Measurements from ENCODE around the gene ZBTB38. TPM values are rescaled to one million over a fixed set of nuclear protein-coding genes. Genes with fewer than 3 reads are reported as not detected.

ZBTB38 gene
- total RNA-seq, 2 donors from 2014 or later: 151 to 169 TPM

DNA sequence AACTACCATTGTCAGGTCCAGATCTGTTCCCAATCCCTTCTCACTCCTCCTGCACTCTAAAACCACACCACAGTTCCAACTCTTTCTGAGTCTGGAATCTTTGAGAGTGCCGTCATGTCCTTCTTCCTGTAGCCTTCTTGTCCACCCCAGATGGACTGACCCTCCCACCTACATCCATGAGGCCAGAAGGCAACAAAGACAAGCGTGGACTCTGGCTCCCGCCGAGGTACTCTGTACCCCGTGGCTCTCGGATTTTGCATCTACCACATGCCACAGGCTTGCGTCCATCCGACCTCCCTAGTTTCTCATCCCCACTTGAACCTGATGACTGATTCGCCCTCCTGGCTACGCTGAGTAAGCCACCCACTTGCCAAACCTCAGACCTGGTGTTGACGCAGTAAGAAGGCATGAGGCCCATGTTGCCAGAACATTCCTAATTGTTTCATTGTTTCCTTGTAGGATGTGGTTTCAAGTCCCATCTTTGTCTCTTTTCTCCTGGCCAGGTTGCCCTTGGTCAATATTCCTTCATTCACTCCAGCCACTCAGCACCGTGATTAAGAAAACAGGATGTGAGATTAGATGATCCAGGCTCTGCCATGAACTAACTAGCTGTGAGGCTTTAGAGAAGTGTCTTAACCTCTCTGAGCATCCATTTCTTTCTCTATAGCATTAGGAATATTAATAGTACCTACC, 1.1 kb upstream of the ZBTB38 start:
- intact Hi-C loops (cut with DNase I): loop anchor here (5.0 kb wide), 1 partner anchor 75 kb away; no protein-coding TSS in a partner anchor
- H3K36me3 ChIP-seq: no peaks in the 10 kb centered on the region
- no peak for DNase-seq (ENCODE audit: low spot score)
- WGBS: 87% methylated on average over 12 of the region's 12 CpGs
- peak overlapping the region; percentile 89 to 92 for H3K27ac ChIP-seq
- H3K27me3 ChIP-seq (replicated peaks; ENCODE audit: insufficient read depth): no peaks in the 10 kb centered on the region
- H3K9me3 ChIP-seq: no peaks in the 10 kb centered on the region
- H3K4me3 ChIP-seq: no peak overlapping the region
- TF ChIP-seq POLR2AphosphoS5 (IDR thresholded peaks at IDR 0.05) (no peak), POLR2A (IDR thresholded peaks at IDR 0.05) (no peak)
- TF ChIP-seq, protein P1, sequence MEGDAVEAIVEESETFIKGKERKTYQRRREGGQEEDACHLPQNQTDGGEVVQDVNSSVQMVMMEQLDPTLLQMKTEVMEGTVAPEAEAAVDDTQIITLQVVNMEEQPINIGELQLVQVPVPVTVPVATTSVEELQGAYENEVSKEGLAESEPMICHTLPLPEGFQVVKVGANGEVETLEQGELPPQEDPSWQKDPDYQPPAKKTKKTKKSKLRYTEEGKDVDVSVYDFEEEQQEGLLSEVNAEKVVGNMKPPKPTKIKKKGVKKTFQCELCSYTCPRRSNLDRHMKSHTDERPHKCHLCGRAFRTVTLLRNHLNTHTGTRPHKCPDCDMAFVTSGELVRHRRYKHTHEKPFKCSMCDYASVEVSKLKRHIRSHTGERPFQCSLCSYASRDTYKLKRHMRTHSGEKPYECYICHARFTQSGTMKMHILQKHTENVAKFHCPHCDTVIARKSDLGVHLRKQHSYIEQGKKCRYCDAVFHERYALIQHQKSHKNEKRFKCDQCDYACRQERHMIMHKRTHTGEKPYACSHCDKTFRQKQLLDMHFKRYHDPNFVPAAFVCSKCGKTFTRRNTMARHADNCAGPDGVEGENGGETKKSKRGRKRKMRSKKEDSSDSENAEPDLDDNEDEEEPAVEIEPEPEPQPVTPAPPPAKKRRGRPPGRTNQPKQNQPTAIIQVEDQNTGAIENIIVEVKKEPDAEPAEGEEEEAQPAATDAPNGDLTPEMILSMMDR (IDR thresholded peaks at IDR 0.05): no peak
- H3K4me1 ChIP-seq (replicated peaks): peaks cover 22% of the 10 kb centered on the region

DNA sequence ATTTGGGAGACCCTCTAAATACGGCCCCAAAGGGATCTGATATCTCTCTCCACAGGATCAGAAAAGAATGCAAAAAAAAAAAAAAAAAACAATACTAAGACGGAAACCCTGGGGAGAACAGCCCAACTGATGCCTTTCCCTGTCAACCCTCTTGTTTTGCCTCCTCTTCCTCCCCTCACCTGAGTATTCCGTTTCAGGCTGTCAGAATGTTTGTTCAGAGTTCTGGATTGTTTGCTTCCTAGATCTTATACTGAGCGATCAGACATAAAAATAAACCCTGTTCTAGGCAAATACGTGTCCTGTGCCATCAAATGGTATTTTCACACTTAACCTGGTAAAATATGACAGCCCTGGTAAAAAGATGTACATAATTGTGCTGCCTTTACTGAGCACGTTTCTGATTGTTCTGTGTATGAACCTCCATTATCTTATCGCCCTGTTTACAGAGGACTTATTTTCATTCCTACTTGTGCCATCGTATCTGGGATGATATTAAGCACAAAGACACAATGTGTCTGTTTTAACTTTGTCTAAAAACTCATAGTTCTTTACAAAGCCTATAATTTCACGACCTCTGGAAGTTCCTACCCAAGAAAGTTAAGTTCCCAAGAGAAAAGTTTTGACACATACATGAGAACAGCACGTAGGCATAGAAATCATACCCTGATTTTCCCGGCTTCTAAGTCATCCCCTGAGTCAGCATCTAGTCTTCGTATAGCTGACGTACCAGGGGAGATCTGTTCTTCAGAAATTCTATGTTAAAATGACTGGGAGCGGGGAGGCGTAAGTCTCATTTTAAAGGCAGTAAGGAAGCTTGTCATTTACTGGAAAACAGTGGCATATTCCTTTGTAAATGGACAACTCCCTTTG, 856 bp downstream of the ZBTB38 start:
- Histone ChIP-seq H3K36me3 (no peaks in the 10 kb centered on the region), H3K4me1 (replicated peaks) (peaks cover 22% of the 10 kb centered on the region), H3K9me3 (no peaks in the 10 kb centered on the region), H3K4me3 (peak overlapping the region in 1 of 2 donors; percentile 16), H3K27ac (peak overlapping the region; percentile 89 to 92), H3K27me3 (replicated peaks; ENCODE audit: insufficient read depth) (no peaks in the 10 kb centered on the region)
- no peak for DNase-seq (ENCODE audit: low spot score)
- TF ChIP-seq, protein P1 (IDR thresholded peaks at IDR 0.05): no peak
- TF ChIP-seq POLR2A (IDR thresholded peaks at IDR 0.05) (no peak), POLR2AphosphoS5 (IDR thresholded peaks at IDR 0.05) (no peak)
- intact Hi-C loops (cut with DNase I): loop anchor here (2.0 to 5.0 kb wide), 2 partner anchors 38 to 73 kb away; no protein-coding TSS in a partner anchor
- WGBS: 57% methylated on average over 15 of the region's 15 CpGs

GRCh38 chr3:141370065-141370533, 1.8 kb downstream of the ZBTB38 start:
- DNase-seq (ENCODE audit: low spot score): peak; percentile 45
- Histone ChIP-seq H3K9me3 (no peaks in the 10 kb centered on the region), H3K27ac (peak overlapping the region; percentile 89 to 92), H3K4me3 (no peak overlapping the region), H3K36me3 (no peaks in the 10 kb centered on the region), H3K27me3 (replicated peaks; ENCODE audit: insufficient read depth) (no peaks in the 10 kb centered on the region), H3K4me1 (replicated peaks) (peaks cover 22% of the 10 kb centered on the region)
- WGBS: 24% methylated on average over 2 of the region's 2 CpGs
- intact Hi-C loops (cut with DNase I): no loop called here
- TF ChIP-seq POLR2A (IDR thresholded peaks at IDR 0.05): no peak
- TF ChIP-seq, protein P1 (IDR thresholded peaks at IDR 0.05): peak in 2 of 4 experiments; percentile 31 to 38
- peak; percentile 76 for TF ChIP-seq POLR2AphosphoS5 (IDR thresholded peaks at IDR 0.05)

DNA sequence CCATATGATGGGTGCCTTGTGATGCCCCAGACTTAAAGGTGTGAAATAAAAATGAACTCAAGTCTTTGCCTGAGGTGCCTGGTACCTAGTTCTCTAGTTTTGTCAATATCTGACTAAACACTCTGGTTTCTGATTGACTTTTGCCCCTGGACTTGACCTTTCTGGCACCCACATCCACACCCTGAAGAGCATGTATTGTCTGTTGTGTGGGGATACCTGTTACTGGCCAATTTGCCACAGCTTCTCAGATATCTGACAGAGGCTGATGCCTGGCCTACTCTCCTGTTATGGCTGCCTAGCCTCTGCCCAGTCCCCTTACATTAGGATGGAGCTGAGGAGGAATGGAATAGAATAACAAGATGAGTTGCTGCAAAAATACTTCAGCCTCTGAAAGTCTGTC, 3.6 kb downstream of the ZBTB38 start:
- intact Hi-C loops (cut with DNase I): no loop called here
- TF ChIP-seq POLR2A (IDR thresholded peaks at IDR 0.05): no peak

DNA sequence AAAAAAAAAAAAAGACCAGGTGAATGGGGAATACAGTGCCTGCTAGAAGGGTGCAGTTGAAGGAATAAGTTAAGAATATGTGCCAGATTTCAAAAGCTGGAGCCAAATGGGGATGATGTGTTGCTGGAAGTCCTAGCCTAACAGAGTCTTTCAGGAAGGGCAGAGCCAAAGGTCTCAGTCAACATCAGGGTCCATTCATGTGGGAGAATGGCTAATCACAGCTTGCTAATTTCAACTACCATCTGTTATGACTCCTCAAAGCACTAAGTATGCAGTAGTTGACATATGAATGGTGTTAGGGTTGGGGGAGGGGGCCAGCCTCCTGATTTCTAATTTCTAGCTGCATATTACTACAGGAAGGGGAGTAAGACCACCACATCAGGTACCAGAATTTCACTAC, 4.4 kb downstream of the ZBTB38 start:
- Histone ChIP-seq H3K36me3 (no peaks in the 10 kb centered on the region), H3K4me1 (replicated peaks) (peaks cover 14% of the 10 kb centered on the region), H3K4me3 (no peak overlapping the region), H3K27me3 (replicated peaks; ENCODE audit: insufficient read depth) (no peaks in the 10 kb centered on the region), H3K9me3 (no peaks in the 10 kb centered on the region), H3K27ac (no peak overlapping the region)
- no peak for DNase-seq (ENCODE audit: low spot score)
- intact Hi-C loops (cut with DNase I): no loop called here
- TF ChIP-seq POLR2A (IDR thresholded peaks at IDR 0.05): no peak
- TF ChIP-seq, protein P1 (IDR thresholded peaks at IDR 0.05): no peak
- TF ChIP-seq POLR2AphosphoS5 (IDR thresholded peaks at IDR 0.05): no peak

More for the DNA sequence above, 3.6 kb downstream of the ZBTB38 start:
- DNase-seq (ENCODE audit: low spot score): no peak
- no peak overlapping the region for H3K4me3 ChIP-seq
- no peak overlapping the region for H3K27ac ChIP-seq
- no peaks in the 10 kb centered on the region for H3K27me3 ChIP-seq (replicated peaks; ENCODE audit: insufficient read depth)
- H3K4me1 ChIP-seq (replicated peaks): peaks cover 13% of the 10 kb centered on the region
- H3K9me3 ChIP-seq: no peaks in the 10 kb centered on the region
- no peaks in the 10 kb centered on the region for H3K36me3 ChIP-seq
